ENCODE data around the gene G0S2. TPM values are rescaled to one million over a fixed set of nuclear protein-coding genes. Genes with fewer than 3 reads are reported as not detected.

The G0S2 gene
- total and polyA plus RNA-seq, 2 experiments from 2014 or later: 3.2 to 8.2 TPM

- Mint-ChIP-seq H3K27me3 (ENCODE audit: insufficient read depth, low read depth, poor library complexity) (peaks cover 3% of the 10 kb centered on the region), H3K36me3 (ENCODE audit: low read depth) (no peaks in the 10 kb centered on the region), H3K4me1 (peaks cover 6% of the 10 kb centered on the region), H3K4me3 (no peak overlapping the region), H3K9me3 (no peaks in the 10 kb centered on the region), H3K27ac (peak overlapping the region; percentile 56; the same call in 1 of the 2 replicates)
- no peaks in the 10 kb centered on the region for H3K27me3 ChIP-seq (ENCODE audit: insufficient read depth)
- H4K20me1 ChIP-seq (replicated peaks; ENCODE audit: insufficient read depth): no peaks in the 10 kb centered on the region
- H3K4me1 ChIP-seq (ENCODE audit: insufficient read depth): peaks cover 5% of the 10 kb centered on the region; the same call in 1 of the 2 replicates
- H3K36me3 ChIP-seq (ENCODE audit: insufficient read depth): no peaks in the 10 kb centered on the region
- H3K9me2 ChIP-seq (ENCODE audit: insufficient read depth): peaks cover 8% of the 10 kb centered on the region; the same call in 1 of the 2 replicates
- H3K27ac ChIP-seq (ENCODE audit: low read depth): no peak overlapping the region
- peak; percentile 34 for ATAC-seq
- H3K79me2 ChIP-seq (replicated peaks; ENCODE audit: insufficient read depth): no peaks in the 10 kb centered on the region
- no peaks in the 10 kb centered on the region for H3F3A ChIP-seq (replicated peaks; ENCODE audit: low read depth)
- no peak overlapping the region for H3K4me3 ChIP-seq
- H3K4me2 ChIP-seq: no peak overlapping the region
- H2AFZ ChIP-seq: peak overlapping the region; percentile 97
- TF ChIP-seq CREB1 (CRISPR knock-in tag; IDR thresholded peaks at IDR 0.05; ENCODE audit: low read depth) (no peak), CTCF (conservative IDR thresholded peaks at IDR 0.05; ENCODE audit: low read depth in 2 of 2) (no peak), POLR2AphosphoS5 (IDR thresholded peaks at IDR 0.05; ENCODE audit: low read depth) (no peak), STAT1 (IDR thresholded peaks at IDR 0.05; ENCODE audit: unreplicated experiment) (no peak), ZNF114 (CRISPR knock-in tag; IDR thresholded peaks at IDR 0.05) (no peak), JUNB (IDR thresholded peaks at IDR 0.05; ENCODE audit: unreplicated experiment) (no peak)
- DNase-seq (ENCODE audit: low spot score): no peak
Measured at GRCh38 chr1:209641832-209642172, 33.4 kb upstream of the G0S2 start.

DNA sequence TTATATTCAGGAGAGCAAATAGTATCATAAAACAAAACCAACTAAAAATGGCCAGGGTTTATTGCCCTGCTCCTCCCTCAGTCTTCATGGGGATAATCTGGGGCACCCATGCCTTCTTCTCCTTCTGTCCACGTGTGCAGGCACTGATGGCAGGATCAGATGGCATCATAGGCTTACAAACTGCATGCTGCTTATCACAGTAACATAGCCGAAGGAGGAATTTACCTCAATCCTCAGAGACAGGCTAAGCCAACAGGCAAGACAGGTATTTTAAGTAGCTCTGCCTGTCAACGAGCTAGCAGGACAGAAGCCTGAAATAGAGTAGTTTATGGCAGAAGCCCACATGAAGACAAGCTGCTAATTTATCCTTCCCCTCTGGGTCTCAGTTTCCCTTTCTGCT, 32.4 kb upstream of the G0S2 start:
- Histone ChIP-seq H3K79me2 (replicated peaks; ENCODE audit: insufficient read depth) (no peaks in the 10 kb centered on the region), H3K4me2 (no peak overlapping the region), H3K4me3 (no peak overlapping the region), H3K36me3 (ENCODE audit: insufficient read depth) (no peaks in the 10 kb centered on the region), H3K4me1 (ENCODE audit: insufficient read depth) (peaks cover 5% of the 10 kb centered on the region; the same call in 1 of the 2 replicates), H2AFZ (no peak overlapping the region), H3F3A (replicated peaks; ENCODE audit: low read depth) (no peaks in the 10 kb centered on the region), H3K9me2 (ENCODE audit: insufficient read depth) (peaks cover 8% of the 10 kb centered on the region; the same call in 1 of the 2 replicates), H3K27ac (ENCODE audit: low read depth) (no peak overlapping the region), H3K27me3 (ENCODE audit: insufficient read depth) (no peaks in the 10 kb centered on the region), H4K20me1 (replicated peaks; ENCODE audit: insufficient read depth) (no peaks in the 10 kb centered on the region)
- ATAC-seq (no peak), DNase-seq (ENCODE audit: low spot score) (no peak)
- no peak overlapping the region for H3K4me3 Mint-ChIP-seq
- peaks cover 7% of the 10 kb centered on the region for H3K4me1 Mint-ChIP-seq
- no peaks in the 10 kb centered on the region for H3K36me3 Mint-ChIP-seq (ENCODE audit: low read depth)
- H3K27ac Mint-ChIP-seq: no peak overlapping the region
- H3K9me3 Mint-ChIP-seq: no peaks in the 10 kb centered on the region
- H3K27me3 Mint-ChIP-seq (ENCODE audit: insufficient read depth, low read depth, poor library complexity): peaks cover 6% of the 10 kb centered on the region
- TF ChIP-seq STAT1 (IDR thresholded peaks at IDR 0.05; ENCODE audit: unreplicated experiment) (no peak), CREB1 (CRISPR knock-in tag; IDR thresholded peaks at IDR 0.05; ENCODE audit: low read depth) (no peak), NANOG (IDR thresholded peaks at IDR 0.05; ENCODE audit: borderline replicate concordance) (no peak), ZNF114 (CRISPR knock-in tag; IDR thresholded peaks at IDR 0.05) (no peak), JUNB (IDR thresholded peaks at IDR 0.05; ENCODE audit: unreplicated experiment) (no peak), EZH2 (IDR thresholded peaks at IDR 0.05; ENCODE audit: low read depth, unreplicated experiment) (no peak), REST (IDR thresholded peaks at IDR 0.05; ENCODE audit: unreplicated experiment) (no peak), POLR2AphosphoS5 (IDR thresholded peaks at IDR 0.05; ENCODE audit: low read depth) (no peak), ZNF331 (CRISPR knock-in tag; IDR thresholded peaks at IDR 0.05; ENCODE audit: low read depth) (no peak), CTCF (conservative IDR thresholded peaks at IDR 0.05; ENCODE audit: low read depth in 2 of 2) (no peak), EZH2phosphoT487 (IDR thresholded peaks at IDR 0.05; ENCODE audit: unreplicated experiment) (no peak)
- TF ChIP-seq, protein P1, sequence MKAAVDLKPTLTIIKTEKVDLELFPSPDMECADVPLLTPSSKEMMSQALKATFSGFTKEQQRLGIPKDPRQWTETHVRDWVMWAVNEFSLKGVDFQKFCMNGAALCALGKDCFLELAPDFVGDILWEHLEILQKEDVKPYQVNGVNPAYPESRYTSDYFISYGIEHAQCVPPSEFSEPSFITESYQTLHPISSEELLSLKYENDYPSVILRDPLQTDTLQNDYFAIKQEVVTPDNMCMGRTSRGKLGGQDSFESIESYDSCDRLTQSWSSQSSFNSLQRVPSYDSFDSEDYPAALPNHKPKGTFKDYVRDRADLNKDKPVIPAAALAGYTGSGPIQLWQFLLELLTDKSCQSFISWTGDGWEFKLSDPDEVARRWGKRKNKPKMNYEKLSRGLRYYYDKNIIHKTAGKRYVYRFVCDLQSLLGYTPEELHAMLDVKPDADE (IDR thresholded peaks at IDR 0.05): no peak
